Mammary epithelial cell (primary cell): ENCODE measurements around the gene RIPOR1.

Experiments
- EZH2 ChIP-seq: IDR thresholded peaks from 2 replicates; pipeline ENCODE4 v1.6.1; 2012; ENCODE audit warnings: low read length, inconsistent platforms, borderline replicate concordance
- TF ChIP-seq, protein P1 (sequence below), 2 donors: IDR thresholded peaks in 1 of 2; conservative IDR thresholded peaks in 1 of 2; 2 replicates each; pipeline ENCODE4 v1.5.1; 2011 to 2012; ENCODE audit warnings: inconsistent platforms in 2 of 2, low read length in 2 of 2, mild to moderate bottlenecking in 2 of 2, control low read depth in 1 of 2, low read depth in 1 of 2; ENCODE audit not compliant: insufficient read depth in 1 of 2; ENCODE audit errors: extremely low read depth in 1 of 2

GRCh38 chr16:67544329-67544841, 15.8 kb downstream of the RIPOR1 start:
- TF ChIP-seq, protein P1, sequence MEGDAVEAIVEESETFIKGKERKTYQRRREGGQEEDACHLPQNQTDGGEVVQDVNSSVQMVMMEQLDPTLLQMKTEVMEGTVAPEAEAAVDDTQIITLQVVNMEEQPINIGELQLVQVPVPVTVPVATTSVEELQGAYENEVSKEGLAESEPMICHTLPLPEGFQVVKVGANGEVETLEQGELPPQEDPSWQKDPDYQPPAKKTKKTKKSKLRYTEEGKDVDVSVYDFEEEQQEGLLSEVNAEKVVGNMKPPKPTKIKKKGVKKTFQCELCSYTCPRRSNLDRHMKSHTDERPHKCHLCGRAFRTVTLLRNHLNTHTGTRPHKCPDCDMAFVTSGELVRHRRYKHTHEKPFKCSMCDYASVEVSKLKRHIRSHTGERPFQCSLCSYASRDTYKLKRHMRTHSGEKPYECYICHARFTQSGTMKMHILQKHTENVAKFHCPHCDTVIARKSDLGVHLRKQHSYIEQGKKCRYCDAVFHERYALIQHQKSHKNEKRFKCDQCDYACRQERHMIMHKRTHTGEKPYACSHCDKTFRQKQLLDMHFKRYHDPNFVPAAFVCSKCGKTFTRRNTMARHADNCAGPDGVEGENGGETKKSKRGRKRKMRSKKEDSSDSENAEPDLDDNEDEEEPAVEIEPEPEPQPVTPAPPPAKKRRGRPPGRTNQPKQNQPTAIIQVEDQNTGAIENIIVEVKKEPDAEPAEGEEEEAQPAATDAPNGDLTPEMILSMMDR (conservative IDR thresholded peaks at IDR 0.05 in 1 of 2, IDR thresholded peaks at IDR 0.05 in 1 of 2; ENCODE audit: extremely low read depth in 1 of 2, insufficient read depth in 1 of 2, low read depth in 1 of 2, low read length in 2 of 2), result peak in 1 of 2 donors; percentile 36
- no peak for TF ChIP-seq EZH2
